ENCODE results near the gene SLC25A42.

The SLC25A42 gene

GRCh38 chr19:19051478-19052213, 12.1 kb upstream of the SLC25A42 start:
- no peak for DNase-seq

- no peak for DNase-seq
Observed at GRCh38 chr19:19052921-19053320, 10.9 kb upstream of the SLC25A42 start.

GRCh38 chr19:19053508-19054314, 10.1 kb upstream of the SLC25A42 start:
- peak; percentile 80 for DNase-seq

GRCh38 chr19:19054315-19054938, 9.4 kb upstream of the SLC25A42 start:
- no peak for DNase-seq

GRCh38 chr19:19054939-19055440, 8.8 kb upstream of the SLC25A42 start:
- DNase-seq, result no peak

- DNase-seq, result no peak
Observed at GRCh38 chr19:19055701-19056100, 8.1 kb upstream of the SLC25A42 start.

- no peak for DNase-seq
Observed at GRCh38 chr19:19056636-19057275, 7.0 kb upstream of the SLC25A42 start.

- no peak for DNase-seq
Observed at GRCh38 chr19:19057317-19057716, 6.5 kb upstream of the SLC25A42 start.

GRCh38 chr19:19057720-19058119, 6.1 kb upstream of the SLC25A42 start:
- no peak for DNase-seq

- no peak for DNase-seq
Observed at GRCh38 chr19:19059018-19059836, 4.6 kb upstream of the SLC25A42 start.

- DNase-seq, result peak; percentile 94
Observed at GRCh38 chr19:19059837-19060611, 3.8 kb upstream of the SLC25A42 start.

GRCh38 chr19:19061506-19061905, 2.3 kb upstream of the SLC25A42 start:
- peak; percentile 63 for DNase-seq

- peak; percentile 52 for DNase-seq
Observed at GRCh38 chr19:19062454-19063182, 1.2 kb upstream of the SLC25A42 start.

- no peak for DNase-seq
Observed at GRCh38 chr19:19064098-19064722, 416 bp downstream of the SLC25A42 start.

- peak; percentile 42 for DNase-seq
Observed at GRCh38 chr19:19064811-19065745, 1.3 kb downstream of the SLC25A42 start.

- DNase-seq, result no peak
Observed at GRCh38 chr19:19067276-19068072, 3.7 kb downstream of the SLC25A42 start.

- DNase-seq, result no peak
Observed at GRCh38 chr19:19068659-19069654, 5.2 kb downstream of the SLC25A42 start.
